GM06990 (cell line): ENCODE measurements around the gene OGFOD3.
A peak's percentile ranks its signal among the peaks of the same experiment; 100 is the strongest.

Experiments
- DNase-seq: peaks from one replicate; pipeline ENCODE4 v3.0.0-alpha.2; 2011; ENCODE audit not compliant: insufficient read length; ENCODE audit errors: extremely low read depth
- H3K27me3 ChIP-seq: replicated peaks from 2 replicates; pipeline ENCODE4 v1.6.0; 2011; ENCODE audit warnings: low read length; ENCODE audit not compliant: control insufficient read depth, insufficient read depth
- H3K36me3 ChIP-seq: 2 replicates; pipeline ENCODE4 v1.5.1; 2011; ENCODE audit warnings: low read length; ENCODE audit not compliant: control insufficient read depth, insufficient read depth
- H3K4me3 ChIP-seq: replicated peaks from 2 replicates; pipeline ENCODE4 v1.5.1; 2011; ENCODE audit warnings: low read depth, mild to moderate bottlenecking, control low read depth, low read length
- TF ChIP-seq, protein P1 (sequence below): IDR thresholded peaks from 2 replicates; pipeline ENCODE4 v1.5.1; 2011; ENCODE audit warnings: low read length, control low read depth, mild to moderate bottlenecking, inconsistent platforms; ENCODE audit not compliant: insufficient read depth, poor library complexity, severe bottlenecking

The OGFOD3 gene

DNA sequence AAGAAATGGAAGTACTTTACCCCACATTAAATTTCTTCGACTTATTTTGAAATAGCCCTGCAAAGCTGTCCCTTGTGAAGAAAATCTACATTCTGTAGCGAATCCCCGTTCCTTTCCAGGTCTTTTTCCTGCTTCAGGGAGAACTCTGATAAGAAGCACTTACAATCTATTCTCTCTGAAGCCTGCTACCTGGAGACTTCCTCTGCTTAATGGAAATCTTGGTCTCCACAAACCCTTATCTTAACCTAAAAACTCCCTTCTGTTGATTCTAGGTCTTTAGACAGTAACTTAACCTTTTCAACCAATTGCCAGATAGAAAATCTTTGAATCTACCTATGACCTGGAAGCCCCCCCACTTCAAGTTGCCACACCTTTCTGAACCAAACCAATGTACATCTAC lies 33.8 kb upstream of the OGFOD3 start:
- Histone ChIP-seq H3K36me3 (peaks cover 5% of the 10 kb centered on the region), H3K4me3 (no peak overlapping the region), H3K27me3 (no peaks in the 10 kb centered on the region)
- TF ChIP-seq, protein P1, sequence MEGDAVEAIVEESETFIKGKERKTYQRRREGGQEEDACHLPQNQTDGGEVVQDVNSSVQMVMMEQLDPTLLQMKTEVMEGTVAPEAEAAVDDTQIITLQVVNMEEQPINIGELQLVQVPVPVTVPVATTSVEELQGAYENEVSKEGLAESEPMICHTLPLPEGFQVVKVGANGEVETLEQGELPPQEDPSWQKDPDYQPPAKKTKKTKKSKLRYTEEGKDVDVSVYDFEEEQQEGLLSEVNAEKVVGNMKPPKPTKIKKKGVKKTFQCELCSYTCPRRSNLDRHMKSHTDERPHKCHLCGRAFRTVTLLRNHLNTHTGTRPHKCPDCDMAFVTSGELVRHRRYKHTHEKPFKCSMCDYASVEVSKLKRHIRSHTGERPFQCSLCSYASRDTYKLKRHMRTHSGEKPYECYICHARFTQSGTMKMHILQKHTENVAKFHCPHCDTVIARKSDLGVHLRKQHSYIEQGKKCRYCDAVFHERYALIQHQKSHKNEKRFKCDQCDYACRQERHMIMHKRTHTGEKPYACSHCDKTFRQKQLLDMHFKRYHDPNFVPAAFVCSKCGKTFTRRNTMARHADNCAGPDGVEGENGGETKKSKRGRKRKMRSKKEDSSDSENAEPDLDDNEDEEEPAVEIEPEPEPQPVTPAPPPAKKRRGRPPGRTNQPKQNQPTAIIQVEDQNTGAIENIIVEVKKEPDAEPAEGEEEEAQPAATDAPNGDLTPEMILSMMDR = no peak
- no peak for DNase-seq

DNA sequence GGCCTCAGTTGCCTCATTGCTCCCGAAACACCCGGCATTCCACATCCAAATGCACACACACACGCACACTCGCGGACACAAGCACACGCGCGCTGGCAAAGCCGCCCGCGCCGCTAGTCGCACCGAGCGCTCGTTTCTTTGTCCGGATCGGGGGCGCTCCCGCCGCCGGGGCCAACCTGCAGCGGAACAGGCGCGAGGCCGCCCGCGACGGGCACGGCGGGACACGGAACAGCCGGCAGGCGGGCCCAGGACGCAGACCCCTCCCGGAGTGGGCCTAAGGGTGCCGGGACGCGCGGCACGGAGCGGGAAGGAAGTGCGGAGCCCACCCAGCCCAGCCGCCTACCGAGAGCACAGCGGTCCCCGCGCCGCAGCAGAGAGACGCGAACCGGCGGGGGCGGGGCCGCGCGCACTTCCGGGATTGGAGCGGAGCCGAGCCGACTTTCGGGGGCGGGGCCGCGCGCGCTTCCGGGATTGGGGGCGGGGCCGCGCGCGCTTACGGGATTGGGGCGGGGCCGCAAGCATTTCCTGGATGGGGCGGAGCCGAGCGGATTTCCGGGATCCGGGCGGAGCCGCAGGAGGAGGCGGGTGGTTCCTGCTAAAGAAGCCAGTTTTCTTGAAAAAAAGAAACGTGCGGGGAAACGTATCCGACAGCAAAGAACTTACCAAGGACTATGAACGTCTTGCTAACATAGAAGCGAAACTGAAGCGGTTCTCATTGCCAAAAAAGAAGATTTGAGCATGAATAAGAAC lies 32.1 kb upstream of the OGFOD3 start, which contains the start of gene CYBC1:
TSS of gene CYBC1 (minus strand) at position 396 of the 750 bp plus-strand sequence. CDS start 1,498 bp downstream, outside the sequence.
- TF ChIP-seq, protein P1 = no peak
- H3K27me3 ChIP-seq = no peaks in the 10 kb centered on the region
- DNase-seq = peak; percentile 93
- H3K4me3 ChIP-seq = peak within 1 kb of the TSS; percentile 96
- H3K36me3 ChIP-seq = peaks cover 11% of the 10 kb centered on the region

DNA sequence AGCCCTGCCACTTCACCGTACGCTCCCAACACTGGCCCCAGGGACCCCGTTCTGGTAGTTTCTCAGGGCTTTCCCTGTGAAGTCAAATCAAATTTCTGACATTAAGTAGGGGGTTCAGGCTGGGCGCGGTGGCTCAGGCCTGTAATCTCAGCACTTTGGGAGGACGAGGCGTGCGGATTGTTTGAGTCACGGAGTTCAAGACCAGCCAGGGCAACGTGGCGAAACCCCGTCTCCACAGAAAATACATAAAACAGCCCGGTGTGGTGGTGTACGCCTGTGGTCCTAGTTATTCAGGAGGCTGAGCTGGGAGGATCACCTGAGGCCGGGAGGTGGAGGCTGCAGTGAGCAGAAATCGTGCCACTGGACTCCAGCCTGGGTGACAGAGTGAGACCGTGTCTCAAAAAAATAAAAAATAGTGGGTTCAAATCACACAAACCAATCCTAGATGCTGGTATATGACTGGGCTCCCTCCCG lies 31.5 kb upstream of the OGFOD3 start:
- DNase-seq = no peak
- peaks cover 16% of the 10 kb centered on the region for H3K36me3 ChIP-seq
- no peaks in the 10 kb centered on the region for H3K27me3 ChIP-seq
- peak overlapping the region; percentile 96 for H3K4me3 ChIP-seq
- TF ChIP-seq, protein P1 = no peak

DNA sequence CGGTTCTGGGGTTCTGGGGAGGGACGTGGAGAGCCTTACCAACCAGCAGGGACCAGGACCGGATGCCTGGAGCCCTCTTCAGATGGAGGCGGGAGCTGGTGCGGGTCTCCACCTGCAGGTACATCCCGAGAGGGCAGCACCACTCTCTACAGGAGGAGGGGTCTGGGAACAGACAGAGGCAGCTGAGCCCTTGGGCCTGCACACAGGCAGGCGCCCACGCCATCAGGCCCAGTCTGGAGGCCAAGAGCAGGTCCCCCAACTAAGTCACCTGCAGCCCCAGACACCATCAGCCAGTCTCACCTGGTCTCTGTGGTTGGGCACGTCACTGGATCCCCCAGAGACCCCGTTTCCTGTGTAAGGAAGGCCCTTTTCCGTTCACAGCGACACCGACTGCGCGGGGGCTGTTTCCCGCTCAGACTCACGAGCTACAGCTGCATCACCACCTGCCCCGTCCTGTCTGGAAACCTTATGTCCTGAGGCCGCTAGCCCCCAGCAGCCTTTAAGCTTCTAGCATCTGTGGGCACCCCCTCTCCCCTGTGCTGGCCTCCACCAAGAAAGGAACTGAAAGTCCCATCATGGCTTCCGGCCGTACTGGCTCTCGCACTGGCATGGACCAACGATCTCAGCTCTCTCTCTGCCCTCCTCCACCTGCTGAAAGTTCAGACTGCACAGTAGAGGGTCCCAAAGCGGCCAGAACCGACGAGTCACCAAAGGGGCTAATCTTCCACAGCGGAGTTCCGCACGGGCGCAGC lies 30.9 kb upstream of the OGFOD3 start:
- DNase-seq = peak; percentile 89
- peak overlapping the region; percentile 96 for H3K4me3 ChIP-seq

DNA sequence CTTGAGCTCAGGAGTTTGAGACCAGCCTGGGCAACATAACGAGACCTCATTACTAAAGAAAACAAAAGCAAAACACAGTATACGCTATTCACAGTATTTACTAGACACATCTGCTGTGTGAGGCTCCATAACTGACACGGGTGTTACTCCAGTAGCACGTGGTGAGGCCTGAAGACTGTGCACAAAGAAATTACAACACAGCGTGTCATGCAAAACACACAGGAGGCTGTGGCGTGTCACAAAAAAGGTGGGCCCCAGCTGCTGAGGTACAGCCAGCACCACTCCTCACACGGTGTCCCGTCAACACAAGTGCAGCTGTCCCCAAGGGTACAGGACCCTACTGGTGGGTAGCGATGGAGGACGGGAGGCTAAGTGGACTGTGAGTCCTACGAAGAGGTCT lies 29.5 kb upstream of the OGFOD3 start:
- TF ChIP-seq, protein P1 = no peak
- DNase-seq = no peak
- H3K27me3 ChIP-seq = no peaks in the 10 kb centered on the region
- peak overlapping the region; percentile 29 for H3K4me3 ChIP-seq
- H3K36me3 ChIP-seq = peaks cover 33% of the 10 kb centered on the region

More for the DNA sequence above, 30.9 kb upstream of the OGFOD3 start:
- Histone ChIP-seq H3K36me3 (peaks cover 23% of the 10 kb centered on the region), H3K27me3 (no peaks in the 10 kb centered on the region)
- TF ChIP-seq, protein P1 = peak; percentile 11
